Fibroblast of lung (primary cell): ENCODE results near the gene ETHE1.

ENCODE experiments used
- CTCF ChIP-seq, 2 donors: IDR thresholded peaks in 1 of 2; conservative IDR thresholded peaks in 1 of 2; 1 replicate in 1 of 2; 2 replicates in 1 of 2; pipeline ENCODE4 v1.5.1; 2011 to 2012; ENCODE audit warnings: low read length in 2 of 2, control low read depth in 1 of 2, inconsistent platforms in 1 of 2, low read depth in 1 of 2, mild to moderate bottlenecking in 1 of 2
- EZH2 ChIP-seq: IDR thresholded peaks from 2 replicates; pipeline ENCODE4 v1.5.1; 2012; ENCODE audit warnings: low read length, control low read depth, mild to moderate bottlenecking; ENCODE audit errors: missing control alignments

GRCh38 chr19:43468354-43469159, 58.4 kb downstream of the ETHE1 start:
- TF ChIP-seq EZH2, result no peak
- TF ChIP-seq CTCF (conservative IDR thresholded peaks at IDR 0.05 in 1 of 2, IDR thresholded peaks at IDR 0.05 in 1 of 2; ENCODE audit: low read depth in 1 of 2, low read length in 2 of 2), result no peak
